Hematopoietic multipotent progenitor cell treated with erythropoietin and hydrocortisone succinate and interleukin-3 and kit ligand, for 8 days (in vitro differentiated cells): ENCODE data around the gene OAT.

Source experiments
- DNase-seq: peaks from one replicate; pipeline ENCODE4 v3.0.0-alpha.2; 2015

OAT gene

GRCh38 chr10:124394583-124394982 is 24.1 kb downstream of the OAT start:
- no peak for DNase-seq

- DNase-seq = no peak
Measured at GRCh38 chr10:124392626-124393342, 25.9 kb downstream of the OAT start.

- no peak for DNase-seq
Measured at GRCh38 chr10:124390471-124391187, 28.1 kb downstream of the OAT start.

GRCh38 chr10:124389613-124390361 is 28.9 kb downstream of the OAT start:
- no peak for DNase-seq

GRCh38 chr10:124388823-124389612 is 29.7 kb downstream of the OAT start:
- DNase-seq = peak; percentile 84

- no peak for DNase-seq
Measured at GRCh38 chr10:124388476-124388822, 30.3 kb downstream of the OAT start.

GRCh38 chr10:124387078-124387874 is 31.4 kb downstream of the OAT start:
- no peak for DNase-seq

DNA sequence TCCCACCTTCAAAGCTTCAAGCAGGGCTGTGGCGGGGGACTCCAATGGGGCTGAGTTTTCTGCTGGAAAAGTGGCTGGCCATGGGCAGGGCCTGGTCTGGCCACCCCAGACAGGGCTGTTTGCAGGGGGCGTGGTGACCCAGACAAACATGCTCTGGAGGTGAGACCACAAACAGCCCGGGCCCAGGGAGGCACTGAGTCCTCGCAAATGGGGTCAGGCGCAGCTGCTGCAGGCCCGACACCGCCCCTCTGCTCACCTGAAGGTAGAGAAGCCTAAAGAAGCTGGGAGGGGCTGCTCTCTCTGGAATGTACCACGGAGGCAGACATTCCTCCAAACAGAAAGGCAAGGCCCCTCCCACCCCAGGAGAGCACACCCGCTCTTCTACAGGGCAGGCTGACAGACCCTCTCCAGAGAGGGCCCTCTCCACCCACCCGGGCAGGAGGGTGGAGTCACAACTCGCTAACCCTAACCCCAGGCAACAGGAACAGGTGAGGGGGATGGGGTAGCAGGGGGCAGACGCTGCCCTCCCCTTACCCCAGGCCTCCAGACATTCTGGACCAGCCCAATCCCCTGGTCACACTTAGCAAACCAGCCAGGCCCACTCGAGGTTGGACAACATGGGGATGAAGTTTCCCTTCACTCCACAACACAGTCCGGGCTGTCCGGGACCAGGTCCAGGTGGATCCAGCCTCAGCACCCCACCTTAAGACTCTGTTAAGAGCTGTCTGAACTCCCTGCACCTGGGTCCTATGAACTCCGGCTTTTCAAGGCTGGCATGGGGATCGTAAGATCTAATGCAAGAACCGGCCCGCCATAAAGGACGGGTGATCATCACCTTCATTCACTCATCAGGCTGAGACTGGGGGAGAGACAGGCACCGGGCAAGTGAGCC is 32.3 kb downstream of the OAT start:
- DNase-seq = no peak

- DNase-seq = no peak
Measured at GRCh38 chr10:124385627-124386185, 33.0 kb downstream of the OAT start.

GRCh38 chr10:124384591-124385190 is 34.0 kb downstream of the OAT start:
- DNase-seq = no peak

DNA sequence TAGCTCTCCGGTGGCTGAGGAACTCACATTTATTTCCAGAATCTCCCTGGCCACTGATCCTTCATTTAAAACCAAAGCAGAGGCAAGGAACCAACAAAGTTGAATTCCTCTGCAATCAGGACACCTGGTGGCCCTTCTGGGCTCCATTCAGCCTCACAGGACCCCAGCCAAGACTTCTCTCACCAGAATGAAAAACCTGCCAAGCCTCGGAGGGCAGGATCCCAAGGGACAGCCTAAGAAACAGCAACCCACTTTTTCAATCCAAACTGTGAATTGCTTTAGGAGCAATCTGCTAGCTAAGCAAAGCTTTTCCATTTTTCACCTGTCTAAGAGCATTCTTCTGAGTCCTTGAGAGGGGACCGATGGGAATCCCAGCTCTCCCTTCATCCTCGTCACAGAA is 34.6 kb downstream of the OAT start:
- no peak for DNase-seq

DNA sequence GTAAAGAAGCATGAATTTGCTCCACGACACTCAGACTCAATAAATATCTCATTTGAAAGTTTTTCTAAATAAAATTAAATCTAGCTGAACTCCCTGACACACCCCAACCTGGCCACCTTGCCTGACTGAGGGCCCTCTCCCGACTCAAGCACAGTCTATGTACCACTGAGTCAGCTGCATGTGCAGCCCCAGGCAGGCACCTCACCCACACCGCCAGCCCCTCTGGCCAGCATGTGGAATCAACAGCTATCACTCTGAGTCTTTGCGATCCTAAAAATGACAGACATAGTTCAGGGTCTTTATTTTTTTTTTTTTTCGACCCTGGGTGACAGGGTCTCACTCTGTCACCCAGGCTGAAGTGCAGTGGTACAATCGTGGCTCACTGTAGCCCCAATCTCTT is 35.2 kb downstream of the OAT start:
- no peak for DNase-seq

- no peak for DNase-seq
Measured at GRCh38 chr10:124381011-124381611, 37.6 kb downstream of the OAT start.

DNA sequence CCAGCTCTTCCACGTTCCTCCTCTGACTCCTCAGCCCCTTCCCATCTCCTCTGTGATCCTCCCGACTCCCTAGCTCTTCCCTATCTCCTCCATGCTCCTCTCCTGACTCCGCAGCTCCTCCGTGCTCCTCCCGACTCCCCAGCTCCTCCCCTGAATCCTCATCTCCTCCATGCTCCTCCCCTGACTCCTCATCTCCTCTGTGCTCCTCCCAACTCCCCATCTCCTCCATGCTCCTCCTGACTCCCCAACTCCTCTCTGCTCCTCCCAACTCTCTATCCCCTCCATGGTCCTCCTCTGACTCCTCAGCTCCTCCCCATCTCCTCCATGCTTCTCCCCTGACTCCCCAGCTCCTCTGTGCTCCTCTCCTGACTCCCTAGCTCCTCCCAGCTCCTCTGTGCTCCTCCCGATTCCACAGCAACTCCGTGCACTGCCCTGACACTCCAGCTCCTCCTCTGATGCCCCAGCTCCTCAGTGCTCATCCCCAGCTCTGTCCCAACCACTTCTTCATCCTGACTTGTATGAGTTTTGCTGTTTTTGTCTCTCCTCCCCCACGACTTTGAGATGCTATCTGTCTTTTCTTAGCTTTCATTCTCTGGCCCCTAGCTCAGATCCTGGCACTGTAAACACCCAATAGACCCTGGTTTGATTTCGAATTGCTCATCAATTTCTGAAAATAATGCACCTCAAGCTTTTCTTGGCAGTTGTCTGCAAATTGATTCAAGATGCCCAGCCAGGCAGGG is 38.3 kb downstream of the OAT start:
- DNase-seq = no peak

DNA sequence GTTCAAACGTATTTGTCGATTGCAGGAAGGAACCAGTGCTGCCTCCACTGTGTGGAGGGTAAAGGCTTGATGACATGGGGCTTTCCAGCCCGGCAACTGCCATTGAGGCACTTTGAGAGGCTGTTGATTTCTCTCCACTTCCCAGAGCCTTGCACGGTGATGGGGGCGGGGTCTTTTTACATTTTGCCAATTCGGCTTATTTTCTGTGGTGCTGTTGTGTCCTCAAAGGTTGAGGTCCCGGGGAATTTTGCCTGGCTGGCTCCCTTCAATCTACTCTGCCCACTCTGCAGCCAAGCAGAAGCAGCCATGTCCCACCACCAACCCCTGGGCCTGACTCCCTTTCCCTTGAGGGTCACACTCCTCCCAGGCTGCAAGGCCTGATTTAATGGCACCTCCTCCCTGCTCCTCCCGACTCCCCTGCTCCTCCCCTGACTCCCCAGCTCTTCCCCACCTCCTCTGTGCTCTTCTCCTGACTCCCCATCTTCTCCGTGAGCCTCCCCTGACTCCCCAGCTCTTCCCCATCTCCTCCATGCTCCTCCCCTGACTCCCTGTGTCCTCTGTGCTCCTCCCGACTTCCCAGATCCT is 39.0 kb downstream of the OAT start:
- DNase-seq = no peak

DNA sequence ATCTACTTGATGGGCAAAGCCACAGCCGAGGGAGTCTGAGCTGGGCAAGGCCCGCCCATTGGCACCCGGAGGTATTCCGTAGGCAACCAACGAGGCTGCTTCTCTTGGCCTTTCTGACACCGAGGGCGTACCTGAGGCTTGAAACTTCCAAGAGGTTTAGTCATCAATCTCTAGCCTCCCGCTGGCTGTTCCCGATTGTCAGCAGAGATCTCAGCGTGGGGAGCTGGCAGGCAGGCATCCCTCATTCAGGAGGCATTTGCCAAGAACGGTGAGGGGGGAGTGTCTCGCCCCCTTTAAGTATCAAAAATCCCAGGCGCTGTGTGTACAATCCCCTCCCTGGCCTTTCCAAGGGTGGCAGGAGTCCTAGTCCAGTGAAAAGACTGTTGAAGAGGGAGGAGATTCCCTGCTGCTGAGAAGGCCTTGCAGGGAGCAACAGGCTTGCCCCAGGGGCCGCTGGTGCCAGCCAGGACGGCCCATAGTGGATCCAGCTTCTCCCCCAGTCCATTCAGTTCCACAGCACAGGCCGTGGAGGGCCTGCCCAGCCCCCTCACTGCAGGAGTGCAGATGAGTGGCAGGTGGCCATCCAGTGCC is 39.7 kb downstream of the OAT start:
- DNase-seq = no peak

DNA sequence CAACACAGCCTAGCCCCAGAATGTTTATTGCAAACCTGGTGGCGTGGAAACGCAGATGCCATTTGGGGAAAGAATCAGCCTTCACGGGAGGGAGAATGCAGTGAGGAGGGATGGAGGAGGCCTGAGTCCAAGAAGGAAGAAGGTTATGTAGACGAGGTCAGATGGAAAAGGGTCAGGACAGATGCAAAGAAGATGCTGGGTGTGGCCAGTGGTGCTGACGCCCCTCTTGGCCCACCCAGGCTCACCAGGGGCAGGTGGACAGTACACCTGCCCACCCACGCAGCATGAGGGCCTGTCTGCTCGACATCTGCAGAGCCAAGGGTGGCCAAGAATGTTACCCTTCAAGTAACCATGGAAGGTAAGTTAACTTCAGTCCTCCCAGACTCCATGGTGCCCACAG is 40.5 kb downstream of the OAT start:
- no peak for DNase-seq

GRCh38 chr10:124377101-124377500 is 41.6 kb downstream of the OAT start:
- DNase-seq = no peak
